ENCODE results near the gene OR2D2. TPM values are rescaled to one million over a fixed set of nuclear protein-coding genes. Genes with fewer than 3 reads are reported as not detected.

The OR2D2 gene
- total and polyA plus RNA-seq, 4 donors: not detected

GRCh38 chr11:6928916-6929315 lies 36.6 kb upstream of the OR2D2 start:
- TF ChIP-seq HNF4G (IDR thresholded peaks at IDR 0.05) (no peak), HNF4A (conservative IDR thresholded peaks at IDR 0.05) (no peak), RXRA (IDR thresholded peaks at IDR 0.05) (no peak), FOXA2 (IDR thresholded peaks at IDR 0.05) (no peak), ZBTB33 (IDR thresholded peaks at IDR 0.05) (no peak), CTCF (IDR thresholded peaks at IDR 0.05; ENCODE audit: low read depth, low read length, missing input control) (no peak), REST (IDR thresholded peaks at IDR 0.05) (no peak), JUND (IDR thresholded peaks at IDR 0.05) (no peak), MAX (IDR thresholded peaks at IDR 0.05) (no peak), TAF1 (conservative IDR thresholded peaks at IDR 0.05) (no peak), FOXA1 (IDR thresholded peaks at IDR 0.05) (no peak), NR2F2 (IDR thresholded peaks at IDR 0.05) (no peak), EGR1 (IDR thresholded peaks at IDR 0.05; ENCODE audit: low read depth in 2 of 2) (no peak), GABPA (IDR thresholded peaks at IDR 0.05 in 1 of 2, conservative IDR thresholded peaks at IDR 0.05 in 1 of 2) (no peak), RAD21 (IDR thresholded peaks at IDR 0.05) (no peak), SP1 (IDR thresholded peaks at IDR 0.05) (no peak), ATF3 (IDR thresholded peaks at IDR 0.05) (no peak), YY1 (IDR thresholded peaks at IDR 0.05) (no peak)
- Histone ChIP-seq H3K9ac (ENCODE audit: low read depth in 1 of 2, low read length in 2 of 2) (no peak overlapping the region), H3K4me3 (ENCODE audit: low read depth in 1 of 3, low read length in 3 of 3) (no peak overlapping the region), H3K36me3 (ENCODE audit: control insufficient read depth in 4 of 4, insufficient read depth in 3 of 4, low read depth in 1 of 4, low read length in 3 of 4) (no peaks in the 10 kb centered on the region), H3K27ac (ENCODE audit: low read depth in 1 of 2, low read length in 2 of 2) (no peak overlapping the region), H3K4me1 (ENCODE audit: control insufficient read depth in 4 of 4, insufficient read depth in 4 of 4, low read length in 3 of 4) (peaks cover 4 to 9% (median 6%) of the 10 kb centered on the region in 4 donors), H3K27me3 (ENCODE audit: control insufficient read depth in 4 of 4, insufficient read depth in 4 of 4, low read length in 3 of 4) (peaks cover 0 to 14% (median 2%) of the 10 kb centered on the region in 4 donors), H3K9me3 (ENCODE audit: control insufficient read depth in 4 of 4, low read length in 3 of 4) (peaks cover 0 to 1% (median 0%) of the 10 kb centered on the region in 4 donors)
- DNase-seq (ENCODE audit: low spot score): no peak
- WGBS: 71% methylated on average over 4 of the region's 4 CpGs

Measured in liver (tissue), 9 donors.